Ovary (tissue), 9 donors: ENCODE measurements around the gene SS18L1. TPM values are rescaled to one million over a fixed set of nuclear protein-coding genes. Genes with fewer than 3 reads are reported as not detected.

ENCODE experiments used
- DNase-seq, 5 donors: peaks; one replicate each; pipeline ENCODE4 v3.0.0-alpha.2; 2019 to 2020
- H3K27ac ChIP-seq, 2 donors: fragments of 200-600 bp; one replicate each; pipeline versions ENCODE4 v1.5.1 to v1.8.0; 2019 to 2022
- H3K27me3 ChIP-seq: fragments of 200-600 bp; one replicate; pipeline ENCODE4 v1.8.0; 2022
- H3K36me3 ChIP-seq: fragments of 200-600 bp; sonication (generic); one replicate; pipeline ENCODE4 v1.5.1; 2019
- H3K4me1 ChIP-seq: one replicate; pipeline ENCODE4 v1.8.1; 2013; ENCODE audit warnings: mild to moderate bottlenecking, moderate library complexity; ENCODE audit not compliant: insufficient read depth
- H3K4me3 ChIP-seq: fragments of 200-600 bp; sonication (generic); one replicate; pipeline ENCODE4 v1.5.1; 2017
- H3K9me3 ChIP-seq, 2 donors: fragments of 200-600 bp in 1 of 2; sonication (generic) in 1 of 2; one replicate each; pipeline versions ENCODE4 v1.5.1 to v1.8.1; 2013 to 2019; ENCODE audit warnings: mild to moderate bottlenecking in 1 of 2, moderate library complexity in 1 of 2
- CTCF ChIP-seq, 3 donors: fragments of 450-650 bp in 2 of 3; fragments of 200-600 bp in 1 of 3; IDR thresholded peaks; one replicate each; pipeline versions ENCODE4 v1.5.1 to v1.8.0; 2016 to 2022; ENCODE audit warnings: antibody characterized with exemption in 3 of 3, mild to moderate bottlenecking in 1 of 3
- EP300 ChIP-seq: sonication (generic); formaldehyde crosslinking; IDR thresholded peaks from one replicate; pipeline ENCODE4 v1.6.1; 2017; ENCODE audit warnings: antibody characterized with exemption
- POLR2A ChIP-seq: fragments of 450-650 bp; IDR thresholded peaks from one replicate; pipeline ENCODE4 v1.6.1; 2017; ENCODE audit warnings: antibody characterized with exemption, mild to moderate bottlenecking, moderate library complexity
- WGBS, 3 donors: extraction: QIAGEN DNeasy Blood & Tissue Kit in 1 of 3; methylation state at CpG; one replicate each; pipeline versions ENCODE4 v1.1.5 to v1.1.7; 2013 to 2017; 5-methylcytosine and 5-hydroxymethylcytosine counted together
- intact Hi-C, 4 donors: fragments of 100-400 bp; cut with DNase I; formaldehyde crosslinking; loops; one replicate each; pipeline versions ENCODE4 v1.11.0 to v1.15.1; 2022 to 2023
- polyA plus RNA-seq, 2 donors: library from polyadenylated mRNA; stranded (reverse); fragments of 200-250 nt in 1 of 2; fragments of 350-450 nt in 1 of 2; fragmentation: Illumina TruSeq in 1 of 2; extraction: RNeasy Lipid Tissue Mini Kit (QIAGEN cat#74804) in 1 of 2; gene quantifications; one replicate each; pipeline ENCODE4 v1.2.3, GENCODE V29; 2013 to 2014
- total RNA-seq, 7 donors: library from RNA; depleted of rRNA in 2 of 7; stranded (reverse); fragments of >200 nt in 2 of 7; fragmentation: NEBNext Ultra II Directional in 3 of 7; extraction: Animal tissue kit (Norgen Biotek cat#: 25700) in 3 of 7; gene quantifications; one replicate each; pipeline versions ENCODE4 v1.1.0 to v1.2.4, GENCODE V29; 2016 to 2023
- donor health status: DM: no; HTN: no; CAD: no; lungs with moderate emphysema.
- donor health status: DM: no; HTN: no; CAD: no.
- donor health status: Bipolar disorder and iron deficiency.
- donor health status: DM: yes; HTN: yes; CAD: no.
- donor health status: DM: no; HTN: no; CAD: no.
- donor health status: DM: yes; HTN: yes; CAD: no.

The SS18L1 gene
- total and polyA plus RNA-seq, 9 donors: 7.7 to 14.3 (median 12.4) TPM

DNA sequence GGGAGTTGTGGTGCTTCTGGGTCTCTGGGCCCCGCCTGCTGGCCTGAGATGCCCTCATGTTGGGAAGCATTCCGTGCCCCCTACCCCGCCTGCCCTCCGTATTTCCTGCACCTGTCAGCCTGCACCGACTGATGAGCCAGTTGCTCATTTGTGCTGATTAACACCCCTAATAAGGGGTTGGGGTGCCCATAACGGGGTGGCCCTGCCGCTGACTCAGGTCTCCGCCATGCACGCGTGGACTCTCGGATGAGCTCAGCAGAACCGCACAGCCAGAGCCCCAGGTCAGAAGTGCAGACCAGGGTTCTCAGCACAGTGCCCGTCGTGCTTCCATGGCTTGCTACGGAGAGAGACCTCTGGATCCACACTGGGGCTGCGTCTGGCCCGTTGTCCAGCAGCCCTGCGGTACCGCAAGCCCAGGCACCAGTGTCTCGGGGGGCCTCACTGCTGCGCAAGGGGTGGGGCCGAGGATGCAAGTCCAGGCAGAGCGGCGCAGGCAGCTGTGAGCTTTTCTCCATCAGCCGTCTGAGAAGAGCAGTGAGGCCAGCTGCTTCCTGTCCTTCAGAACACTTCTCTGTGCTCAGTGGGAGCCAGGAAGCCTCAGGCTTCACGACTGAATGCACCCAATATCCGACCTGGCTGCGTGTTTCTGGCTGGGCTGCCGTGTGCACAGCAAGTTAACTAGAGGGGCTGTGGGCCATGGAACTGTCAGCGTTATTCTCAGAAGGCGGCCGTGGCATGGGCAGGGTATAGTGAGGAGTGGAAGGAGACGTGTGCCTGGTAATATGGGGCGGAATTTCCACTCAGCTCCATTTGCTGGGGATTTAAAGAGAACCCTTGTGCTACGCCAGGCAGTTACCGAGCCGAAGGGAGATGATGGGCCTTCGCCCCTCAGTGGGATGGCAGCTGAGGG lies 57.9 kb downstream of the SS18L1 start:
- no peak for TF ChIP-seq CTCF (IDR thresholded peaks at IDR 0.05)
- TF ChIP-seq EP300: no peak
- TF ChIP-seq POLR2A: no peak
- H3K4me1 ChIP-seq: no peaks in the 10 kb centered on the region
- H3K4me3 ChIP-seq: no peak overlapping the region
- no peaks in the 10 kb centered on the region for H3K9me3 ChIP-seq
- H3K36me3 ChIP-seq: no peaks in the 10 kb centered on the region
- peak in 1 of 5 donors; percentile 25 for DNase-seq
- intact Hi-C loops: no loop called here
- no peak overlapping the region for H3K27ac ChIP-seq
- H3K27me3 ChIP-seq: no peaks in the 10 kb centered on the region
- WGBS, 3 donors: 88 to 93% (median 90%) methylated on average over 35 to 38 of the region's 38 CpGs

GRCh38 chr20:62202083-62202395 lies 58.5 kb downstream of the SS18L1 start:
- no peak overlapping the region for H3K4me3 ChIP-seq
- TF ChIP-seq POLR2A (no peak), EP300 (no peak), CTCF (IDR thresholded peaks at IDR 0.05) (no peak)
- H3K4me1 ChIP-seq: no peaks in the 10 kb centered on the region
- 55 to 77% (median 77%) methylated on average over 5 of the region's 5 CpGs for WGBS, 3 donors
- intact Hi-C loops: no loop called here
- H3K27me3 ChIP-seq: no peaks in the 10 kb centered on the region
- no peak overlapping the region for H3K27ac ChIP-seq
- H3K9me3 ChIP-seq: no peaks in the 10 kb centered on the region
- DNase-seq: peak in 1 of 5 donors; percentile 21
- no peaks in the 10 kb centered on the region for H3K36me3 ChIP-seq

GRCh38 chr20:62202676-62203377 lies 59.3 kb downstream of the SS18L1 start:
- Histone ChIP-seq H3K4me3 (no peak overlapping the region), H3K27ac (no peak overlapping the region), H3K9me3 (no peaks in the 10 kb centered on the region), H3K4me1 (no peaks in the 10 kb centered on the region), H3K36me3 (no peaks in the 10 kb centered on the region), H3K27me3 (no peaks in the 10 kb centered on the region)
- 81 to 84% (median 82%) methylated on average over 23 of the region's 23 CpGs for WGBS, 3 donors
- intact Hi-C loops: no loop called here
- peak in 1 of 5 donors; percentile 18 for DNase-seq
- no peak for TF ChIP-seq CTCF (IDR thresholded peaks at IDR 0.05)
- no peak for TF ChIP-seq EP300
- TF ChIP-seq POLR2A: no peak

DNA sequence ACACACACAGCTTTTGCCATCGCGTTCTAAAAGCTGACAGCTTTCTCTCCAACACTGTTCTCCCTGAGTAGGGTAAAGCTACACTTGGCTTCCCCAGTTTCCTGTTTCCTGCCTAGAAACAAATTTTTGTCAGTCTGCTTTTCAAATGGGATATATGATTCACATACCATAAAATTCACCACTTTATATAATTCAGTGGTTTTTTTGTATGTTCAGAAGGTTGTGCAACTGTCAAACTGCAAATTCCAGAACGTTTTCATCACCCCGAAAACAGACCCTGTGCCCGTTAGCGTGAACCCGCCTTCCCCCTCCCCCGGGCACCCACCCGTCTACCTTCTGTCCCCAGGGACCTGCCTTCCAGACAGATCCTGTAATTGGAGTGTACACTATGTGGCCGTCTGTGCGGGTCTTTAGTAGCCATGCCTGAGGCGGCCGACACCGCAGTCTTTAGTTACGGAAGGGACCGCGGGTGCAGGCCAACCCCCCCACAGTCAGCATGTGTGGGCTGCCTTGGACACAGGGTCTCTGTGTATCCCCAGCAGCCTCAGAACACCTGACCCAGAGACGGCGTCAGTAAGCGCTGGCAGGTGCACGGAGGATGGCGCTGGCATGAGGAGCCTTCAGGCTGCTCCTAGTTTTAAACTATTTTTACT lies 59.9 kb downstream of the SS18L1 start:
- Histone ChIP-seq H3K27me3 (no peaks in the 10 kb centered on the region), H3K9me3 (no peaks in the 10 kb centered on the region), H3K4me1 (no peaks in the 10 kb centered on the region), H3K36me3 (no peaks in the 10 kb centered on the region), H3K27ac (no peak overlapping the region), H3K4me3 (no peak overlapping the region)
- 80 to 88% (median 85%) methylated on average over 22 of the region's 22 CpGs for WGBS, 3 donors
- DNase-seq: peak in 1 of 5 donors; percentile 22
- intact Hi-C loops: no loop called here
- TF ChIP-seq CTCF (IDR thresholded peaks at IDR 0.05) (no peak), EP300 (no peak), POLR2A (no peak)
